ENCODE results near the gene FOXO3.
A peak's percentile ranks its signal among the peaks of the same experiment; 100 is the strongest.

FOXO3 gene

DNA sequence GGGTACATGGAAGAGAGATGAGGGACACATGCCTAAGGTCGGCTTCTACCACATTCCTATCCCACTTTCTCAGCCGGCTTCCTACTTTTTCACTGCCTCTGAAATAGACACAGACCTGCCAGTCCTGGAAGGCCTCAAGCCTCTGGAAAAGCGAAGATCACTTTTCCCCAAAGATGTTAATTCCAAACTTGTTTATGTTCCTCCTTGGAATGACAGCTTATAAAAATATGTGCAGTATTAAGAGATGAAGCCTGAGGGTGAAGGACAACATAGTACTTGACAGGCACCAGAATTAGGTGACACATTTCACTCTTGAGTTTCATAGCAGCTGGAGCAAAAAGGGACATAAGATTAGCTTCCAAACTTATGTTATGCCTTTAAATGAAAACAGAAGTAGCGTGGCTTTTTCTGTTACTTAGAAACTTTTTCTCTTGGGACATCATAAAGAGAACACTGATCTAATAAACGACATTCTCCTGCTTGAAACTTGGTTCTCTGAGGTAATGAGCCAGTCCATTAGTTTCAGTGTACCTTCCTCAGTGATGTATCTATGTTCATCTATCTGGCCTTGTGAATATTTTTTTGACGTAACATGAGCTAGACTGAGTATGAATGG, 25.3 kb downstream of the FOXO3 start:
- no peak overlapping the region for H2BK5ac ChIP-seq (ENCODE audit: low read depth, low read length, poor library complexity)
- DNase-seq: peak in 1 of 2 donors; percentile 67
- no peaks in the 10 kb centered on the region for H3K27me3 ChIP-seq (ENCODE audit: insufficient read depth, low read length)

DNA sequence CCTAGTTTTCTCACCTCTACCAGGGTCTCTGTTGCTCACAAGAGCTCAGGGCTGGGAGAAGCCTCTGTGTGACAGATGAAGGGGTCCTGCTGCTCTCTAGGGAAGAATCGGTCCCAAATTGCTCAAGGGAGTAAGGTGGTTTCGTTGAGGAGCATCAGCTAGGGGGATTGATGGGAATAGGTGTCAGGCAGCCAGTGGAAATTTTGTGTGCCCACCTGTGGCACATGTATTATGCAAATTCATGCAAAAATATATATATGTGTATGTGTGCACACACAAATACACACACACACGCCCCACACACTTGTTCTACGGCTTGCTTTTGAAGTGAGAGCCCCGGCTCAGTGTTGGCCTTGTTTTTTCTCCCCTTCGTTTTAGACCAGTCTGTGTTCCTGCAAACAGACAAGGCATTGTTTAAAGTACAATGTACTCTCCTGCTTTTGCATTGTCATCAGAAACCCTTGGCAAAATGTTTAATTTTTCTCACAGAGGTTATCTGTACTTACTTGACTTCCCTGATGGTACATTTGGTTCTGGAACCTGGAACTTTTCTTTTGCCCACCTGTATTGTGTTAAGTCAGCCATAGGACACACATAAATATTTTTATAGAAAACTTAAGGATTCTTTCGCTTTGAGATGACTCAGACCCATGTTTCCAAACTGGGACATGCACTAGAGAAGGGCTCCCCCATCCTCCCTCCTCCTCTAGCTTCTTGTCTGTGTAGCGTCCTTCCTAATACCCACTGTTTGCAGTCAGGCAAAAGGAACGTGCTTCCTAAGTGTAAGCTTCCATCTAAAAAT, 26.7 kb downstream of the FOXO3 start:
- H3K9me3 ChIP-seq (ENCODE audit: insufficient read depth, low read depth, low read length): no peaks in the 10 kb centered on the region
- H4K91ac ChIP-seq (ENCODE audit: low read depth, low read length): peak overlapping the region; percentile 92
- peaks cover 21% of the 10 kb centered on the region for H3K79me2 ChIP-seq (ENCODE audit: control insufficient read depth, insufficient read depth, low read length, poor library complexity)
- peak overlapping the region; percentile 24 for H3K4me2 ChIP-seq (ENCODE audit: low read length)
- peak overlapping the region; percentile 55 for H2BK12ac ChIP-seq (ENCODE audit: low read length)
- peaks cover 20 to 35% of the 10 kb centered on the region in 2 experiments for H3K4me1 ChIP-seq (ENCODE audit: control insufficient read depth in 1 of 2, insufficient read depth in 2 of 2, low read length in 2 of 2)
- no peak overlapping the region for H3K23ac ChIP-seq (ENCODE audit: low read length)
- H2BK5ac ChIP-seq (ENCODE audit: low read depth, low read length, poor library complexity): peak overlapping the region; percentile 94
- H2AFZ ChIP-seq (ENCODE audit: insufficient read depth, low read length, poor library complexity): peak overlapping the region; percentile 23
- H4K12ac ChIP-seq (ENCODE audit: low read depth, low read length): no peak overlapping the region
- H3K18ac ChIP-seq (ENCODE audit: low read length): peak overlapping the region; percentile 89
- H3K36me3 ChIP-seq (ENCODE audit: control insufficient read depth in 1 of 2, insufficient read depth in 2 of 2, low read length in 2 of 2): no peaks in the 10 kb centered on the region
- H3K9ac ChIP-seq (ENCODE audit: low read length): no peak overlapping the region
- H4K8ac ChIP-seq (ENCODE audit: low read depth, low read length): peak overlapping the region; percentile 22
- no CpG with 5 or more reads among the region's 9 CpGs for WGBS (ENCODE audit: extremely low coverage, insufficient coverage, insufficient read length)
- H2AK5ac ChIP-seq (ENCODE audit: low read length): peak overlapping the region; percentile 97
- no peak overlapping the region for H3K4me3 ChIP-seq (ENCODE audit: low read depth, low read length)
- peak overlapping the region; percentile 90 for H2BK120ac ChIP-seq (ENCODE audit: insufficient read depth, low read length, poor library complexity)
- no peaks in the 10 kb centered on the region for H3K27me3 ChIP-seq (ENCODE audit: insufficient read depth, low read length)
- peak overlapping the region; percentile 90 for H3K27ac ChIP-seq (ENCODE audit: low read depth, low read length)
- peak in 1 of 2 donors; percentile 24 for DNase-seq
- peak overlapping the region; percentile 84 for H3K14ac ChIP-seq (ENCODE audit: low read length)
- peak overlapping the region; percentile 93 for H3K4ac ChIP-seq (ENCODE audit: low read depth, low read length)
- H3K79me1 ChIP-seq (ENCODE audit: low read length): peaks cover 18% of the 10 kb centered on the region

More for the DNA sequence above, 25.3 kb downstream of the FOXO3 start:
- H2BK120ac ChIP-seq (ENCODE audit: insufficient read depth, low read length, poor library complexity): no peak overlapping the region
- no peak overlapping the region for H2AK5ac ChIP-seq (ENCODE audit: low read length)
- H3K36me3 ChIP-seq (ENCODE audit: control insufficient read depth in 1 of 2, insufficient read depth in 2 of 2, low read length in 2 of 2): no peaks in the 10 kb centered on the region
- H2BK12ac ChIP-seq (ENCODE audit: low read length): peak overlapping the region; percentile 15
- H3K4me1 ChIP-seq (ENCODE audit: control insufficient read depth in 1 of 2, insufficient read depth in 2 of 2, low read length in 2 of 2): peaks cover 21 to 33% of the 10 kb centered on the region in 2 experiments
- H3K14ac ChIP-seq (ENCODE audit: low read length): no peak overlapping the region
- no peak overlapping the region for H3K4me2 ChIP-seq (ENCODE audit: low read length)
- H3K79me2 ChIP-seq (ENCODE audit: control insufficient read depth, insufficient read depth, low read length, poor library complexity): peaks cover 23% of the 10 kb centered on the region
- no peak overlapping the region for H3K23ac ChIP-seq (ENCODE audit: low read length)
- H3K9me3 ChIP-seq (ENCODE audit: insufficient read depth, low read depth, low read length): no peaks in the 10 kb centered on the region
- no CpG with 5 or more reads among the region's 6 CpGs for WGBS (ENCODE audit: extremely low coverage, insufficient coverage, insufficient read length)
- no peak overlapping the region for H2AFZ ChIP-seq (ENCODE audit: insufficient read depth, low read length, poor library complexity)
- H4K91ac ChIP-seq (ENCODE audit: low read depth, low read length): no peak overlapping the region
- H3K4me3 ChIP-seq (ENCODE audit: low read depth, low read length): no peak overlapping the region
- H3K27ac ChIP-seq (ENCODE audit: low read depth, low read length): peak overlapping the region; percentile 17
- H3K9ac ChIP-seq (ENCODE audit: low read length): no peak overlapping the region
- peak overlapping the region; percentile 4 for H4K8ac ChIP-seq (ENCODE audit: low read depth, low read length)
- peaks cover 18% of the 10 kb centered on the region for H3K79me1 ChIP-seq (ENCODE audit: low read length)
- H3K4ac ChIP-seq (ENCODE audit: low read depth, low read length): peak overlapping the region; percentile 61
- H3K18ac ChIP-seq (ENCODE audit: low read length): no peak overlapping the region
- H4K12ac ChIP-seq (ENCODE audit: low read depth, low read length): no peak overlapping the region

DNA sequence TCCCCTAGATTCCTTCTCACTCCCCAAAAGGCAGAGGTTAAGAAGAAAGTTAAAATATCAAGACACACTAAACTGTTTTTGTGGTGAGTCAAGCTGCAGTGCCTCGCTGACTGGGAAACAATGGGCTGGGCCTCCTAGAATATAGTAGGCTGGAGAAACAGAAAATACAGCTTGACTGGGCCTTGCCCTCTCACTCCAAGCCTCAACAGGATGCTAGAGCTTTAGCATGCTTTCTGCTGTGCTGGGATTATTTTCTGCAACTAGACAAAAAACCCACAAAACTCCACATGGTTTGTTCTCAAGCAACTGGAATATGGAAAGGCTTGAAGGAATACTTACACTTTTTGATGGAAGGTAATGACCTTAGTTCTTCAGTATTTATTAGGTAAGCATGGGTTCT, 27.9 kb downstream of the FOXO3 start:
- H3K79me1 ChIP-seq (ENCODE audit: low read length): peaks cover 18% of the 10 kb centered on the region

DNA sequence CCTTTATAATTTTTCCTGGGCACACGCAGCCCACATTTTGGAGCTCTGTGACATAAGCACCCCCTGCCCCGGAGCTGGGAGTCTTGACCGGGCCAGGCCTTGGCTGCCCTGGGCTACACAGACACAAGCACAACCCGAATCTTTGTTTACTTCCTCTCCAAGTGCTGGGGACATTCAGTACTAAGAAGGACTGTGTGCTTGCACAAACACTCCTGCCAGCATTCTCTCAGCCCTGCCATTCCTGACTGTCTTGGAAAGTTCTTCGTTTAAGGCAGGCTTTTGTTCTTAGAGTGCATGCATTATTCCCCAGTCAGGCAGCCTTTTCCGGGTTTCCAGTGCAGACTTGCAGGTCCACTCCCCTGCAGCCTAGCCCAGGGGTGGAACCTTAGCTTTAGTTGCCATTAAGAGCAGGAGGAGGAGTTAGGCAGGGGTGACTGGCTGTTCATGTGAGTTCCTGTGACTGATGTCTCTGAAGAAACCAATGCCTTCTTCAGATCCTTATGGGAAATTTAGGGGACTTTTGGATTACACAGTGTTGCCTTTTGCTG, 28.6 kb downstream of the FOXO3 start:
- no peak overlapping the region for H3K14ac ChIP-seq (ENCODE audit: low read length)
- no peak overlapping the region for H3K18ac ChIP-seq (ENCODE audit: low read length)
- H2BK120ac ChIP-seq (ENCODE audit: insufficient read depth, low read length, poor library complexity): peak overlapping the region; percentile 39
- peak overlapping the region; percentile 85 for H2BK5ac ChIP-seq (ENCODE audit: low read depth, low read length, poor library complexity)
- peaks cover 18% of the 10 kb centered on the region for H3K79me1 ChIP-seq (ENCODE audit: low read length)
- no peak overlapping the region for H3K23ac ChIP-seq (ENCODE audit: low read length)
- H3K4me2 ChIP-seq (ENCODE audit: low read length): peak overlapping the region; percentile 57
- peaks cover 23 to 36% of the 10 kb centered on the region in 2 experiments for H3K4me1 ChIP-seq (ENCODE audit: control insufficient read depth in 1 of 2, insufficient read depth in 2 of 2, low read length in 2 of 2)
- H4K91ac ChIP-seq (ENCODE audit: low read depth, low read length): peak overlapping the region; percentile 41
- no peaks in the 10 kb centered on the region for H3K9me3 ChIP-seq (ENCODE audit: insufficient read depth, low read depth, low read length)
- peak; percentile 91 to 93 for DNase-seq
- H3K4ac ChIP-seq (ENCODE audit: low read depth, low read length): peak overlapping the region; percentile 19
- H2AK5ac ChIP-seq (ENCODE audit: low read length): no peak overlapping the region
- peak overlapping the region; percentile 96 for H3K27ac ChIP-seq (ENCODE audit: low read depth, low read length)
- H4K8ac ChIP-seq (ENCODE audit: low read depth, low read length): peak overlapping the region; percentile 57
- H3K79me2 ChIP-seq (ENCODE audit: control insufficient read depth, insufficient read depth, low read length, poor library complexity): peaks cover 17% of the 10 kb centered on the region
- H3K9ac ChIP-seq (ENCODE audit: low read length): no peak overlapping the region
- H3K4me3 ChIP-seq (ENCODE audit: low read depth, low read length): no peak overlapping the region
- no peak overlapping the region for H2AFZ ChIP-seq (ENCODE audit: insufficient read depth, low read length, poor library complexity)
- no peaks in the 10 kb centered on the region for H3K27me3 ChIP-seq (ENCODE audit: insufficient read depth, low read length)
- WGBS (ENCODE audit: extremely low coverage, insufficient coverage, insufficient read length): no CpG with 5 or more reads among the region's 6 CpGs
- H3K36me3 ChIP-seq (ENCODE audit: control insufficient read depth in 1 of 2, insufficient read depth in 2 of 2, low read length in 2 of 2): no peaks in the 10 kb centered on the region
- no peak overlapping the region for H4K12ac ChIP-seq (ENCODE audit: low read depth, low read length)
- no peak overlapping the region for H2BK12ac ChIP-seq (ENCODE audit: low read length)

More for the DNA sequence above, 27.9 kb downstream of the FOXO3 start:
- H3K14ac ChIP-seq (ENCODE audit: low read length): no peak overlapping the region
- H4K12ac ChIP-seq (ENCODE audit: low read depth, low read length): no peak overlapping the region
- no peak overlapping the region for H2BK120ac ChIP-seq (ENCODE audit: insufficient read depth, low read length, poor library complexity)
- no peak overlapping the region for H4K91ac ChIP-seq (ENCODE audit: low read depth, low read length)
- H3K23ac ChIP-seq (ENCODE audit: low read length): no peak overlapping the region
- peaks cover 18% of the 10 kb centered on the region for H3K79me2 ChIP-seq (ENCODE audit: control insufficient read depth, insufficient read depth, low read length, poor library complexity)
- peak overlapping the region; percentile 96 for H3K27ac ChIP-seq (ENCODE audit: low read depth, low read length)
- no peak overlapping the region for H3K18ac ChIP-seq (ENCODE audit: low read length)
- WGBS (ENCODE audit: extremely low coverage, insufficient coverage, insufficient read length): no CpG with 5 or more reads among the region's 1 CpG
- H3K4me3 ChIP-seq (ENCODE audit: low read depth, low read length): no peak overlapping the region
- peaks cover 23 to 38% of the 10 kb centered on the region in 2 experiments for H3K4me1 ChIP-seq (ENCODE audit: control insufficient read depth in 1 of 2, insufficient read depth in 2 of 2, low read length in 2 of 2)
- no peak overlapping the region for H2BK12ac ChIP-seq (ENCODE audit: low read length)
- H2BK5ac ChIP-seq (ENCODE audit: low read depth, low read length, poor library complexity): no peak overlapping the region
- peak in 1 of 2 donors; percentile 43 for DNase-seq
- no peak overlapping the region for H4K8ac ChIP-seq (ENCODE audit: low read depth, low read length)
- no peak overlapping the region for H3K9ac ChIP-seq (ENCODE audit: low read length)
- no peak overlapping the region for H2AK5ac ChIP-seq (ENCODE audit: low read length)
- H3K27me3 ChIP-seq (ENCODE audit: insufficient read depth, low read length): no peaks in the 10 kb centered on the region
- H3K9me3 ChIP-seq (ENCODE audit: insufficient read depth, low read depth, low read length): no peaks in the 10 kb centered on the region
- H2AFZ ChIP-seq (ENCODE audit: insufficient read depth, low read length, poor library complexity): no peak overlapping the region
- no peak overlapping the region for H3K4ac ChIP-seq (ENCODE audit: low read depth, low read length)
- H3K36me3 ChIP-seq (ENCODE audit: control insufficient read depth in 1 of 2, insufficient read depth in 2 of 2, low read length in 2 of 2): no peaks in the 10 kb centered on the region
- peak overlapping the region; percentile 57 for H3K4me2 ChIP-seq (ENCODE audit: low read length)

Data from trophoblast cell (in vitro differentiated cells and primary cell).